OCI-LY1 (cell line): ENCODE measurements around the gene PLEKHH2.

Experiments used
- H2AFZ ChIP-seq: fragments of 200-600 bp; sonication (generic), shearing (Covaris generic); 2 replicates; pipeline ENCODE4 v1.6.0; 2014; ENCODE audit warnings: antibody characterized with exemption, mild to moderate bottlenecking, low read length
- H3F3A ChIP-seq: fragments of 200-600 bp; sonication (generic), shearing (Covaris generic); 2 replicates; pipeline ENCODE4 v1.6.0; 2014; ENCODE audit warnings: mild to moderate bottlenecking, antibody characterized with exemption, low read length, moderate library complexity; ENCODE audit not compliant: insufficient read depth
- H3K27ac ChIP-seq: fragments of 200-600 bp; sonication (generic); 2 replicates; pipeline ENCODE4 v1.5.1; 2014; ENCODE audit warnings: low read length, mixed run types, mild to moderate bottlenecking, low read depth; ENCODE audit not compliant: poor library complexity, severe bottlenecking
- H3K27me3 ChIP-seq: fragments of 200-600 bp; sonication (generic); 2 replicates; pipeline ENCODE4 v1.6.0; 2014; ENCODE audit warnings: antibody characterized with exemption, mild to moderate bottlenecking, low read length, moderate library complexity; ENCODE audit not compliant: insufficient read depth
- H3K36me3 ChIP-seq: fragments of 200-600 bp; sonication (generic); 2 replicates; pipeline ENCODE4 v1.6.1; 2014; ENCODE audit warnings: mild to moderate bottlenecking, antibody characterized with exemption, low read length, moderate library complexity, mixed read lengths; ENCODE audit not compliant: insufficient read depth
- H3K4me1 ChIP-seq: fragments of 200-600 bp; sonication (generic); 2 replicates; pipeline ENCODE4 v1.5.1; 2014; ENCODE audit warnings: mild to moderate bottlenecking, low read length, moderate library complexity; ENCODE audit not compliant: insufficient read depth, severe bottlenecking
- H3K4me2 ChIP-seq: fragments of 200-600 bp; sonication (generic), shearing (Covaris generic); 2 replicates; pipeline ENCODE4 v1.6.1; 2014; ENCODE audit warnings: low read length
- H3K4me3 ChIP-seq: fragments of 200-600 bp; sonication (generic); 2 replicates; pipeline ENCODE4 v1.5.1; 2014; ENCODE audit warnings: low read length, low read depth, mild to moderate bottlenecking, mixed read lengths; ENCODE audit not compliant: poor library complexity, severe bottlenecking
- H3K79me2 ChIP-seq: fragments of 200-600 bp; shearing (Covaris generic); 2 replicates; pipeline ENCODE4 v1.6.1; 2016; ENCODE audit warnings: mixed run types, low read length, mixed read lengths; ENCODE audit not compliant: insufficient read depth
- H3K9ac ChIP-seq: fragments of 200-600 bp; sonication (generic), shearing (Covaris generic); 2 replicates; pipeline ENCODE4 v1.6.1; 2014; ENCODE audit warnings: mild to moderate bottlenecking, low read length, mixed read lengths
- H3K9me2 ChIP-seq: fragments of 200-600 bp; sonication (generic), shearing (Covaris generic); 2 replicates; pipeline ENCODE4 v1.6.1; 2014; ENCODE audit warnings: low read depth, mild to moderate bottlenecking, low read length, mixed read lengths
- H3K9me3 ChIP-seq: fragments of 200-600 bp; shearing (Covaris generic); 2 replicates; pipeline ENCODE4 v1.6.1; 2014; ENCODE audit warnings: low read length, mixed read lengths
- H4K20me1 ChIP-seq: fragments of 200-600 bp; sonication (generic), shearing (Covaris generic); 2 replicates; pipeline ENCODE4 v1.6.0; 2016; ENCODE audit warnings: mild to moderate bottlenecking, low read length; ENCODE audit not compliant: insufficient read depth
- EZH2 ChIP-seq: fragments of 200-600 bp; sonication (generic), shearing (Covaris generic); IDR thresholded peaks from 2 replicates; pipeline ENCODE4 v1.8.0; 2017; ENCODE audit warnings: borderline replicate concordance, mixed run types, mild to moderate bottlenecking, antibody characterized with exemption, low read length, moderate library complexity, mixed read lengths
- TF ChIP-seq, protein P1 (sequence below): fragments of 200-600 bp; sonication (generic), shearing (Covaris generic); IDR thresholded peaks from 2 replicates; pipeline ENCODE4 v1.5.1; 2017; ENCODE audit warnings: mild to moderate bottlenecking, antibody characterized with exemption, low read length, moderate library complexity, mixed read lengths

PLEKHH2 gene

GRCh38 chr2:43701111-43701510 is 64.1 kb downstream of the PLEKHH2 start:
- Histone ChIP-seq H2AFZ (no peak overlapping the region), H3K27ac (no peak overlapping the region), H3K9me3 (no peaks in the 10 kb centered on the region), H3K9me2 (no peaks in the 10 kb centered on the region), H3K9ac (no peak overlapping the region), H3K4me2 (no peak overlapping the region), H3K79me2 (no peaks in the 10 kb centered on the region), H3F3A (no peaks in the 10 kb centered on the region), H3K27me3 (no peaks in the 10 kb centered on the region), H3K4me1 (no peaks in the 10 kb centered on the region), H4K20me1 (no peaks in the 10 kb centered on the region), H3K36me3 (no peaks in the 10 kb centered on the region), H3K4me3 (no peak overlapping the region)
- TF ChIP-seq, protein P1, sequence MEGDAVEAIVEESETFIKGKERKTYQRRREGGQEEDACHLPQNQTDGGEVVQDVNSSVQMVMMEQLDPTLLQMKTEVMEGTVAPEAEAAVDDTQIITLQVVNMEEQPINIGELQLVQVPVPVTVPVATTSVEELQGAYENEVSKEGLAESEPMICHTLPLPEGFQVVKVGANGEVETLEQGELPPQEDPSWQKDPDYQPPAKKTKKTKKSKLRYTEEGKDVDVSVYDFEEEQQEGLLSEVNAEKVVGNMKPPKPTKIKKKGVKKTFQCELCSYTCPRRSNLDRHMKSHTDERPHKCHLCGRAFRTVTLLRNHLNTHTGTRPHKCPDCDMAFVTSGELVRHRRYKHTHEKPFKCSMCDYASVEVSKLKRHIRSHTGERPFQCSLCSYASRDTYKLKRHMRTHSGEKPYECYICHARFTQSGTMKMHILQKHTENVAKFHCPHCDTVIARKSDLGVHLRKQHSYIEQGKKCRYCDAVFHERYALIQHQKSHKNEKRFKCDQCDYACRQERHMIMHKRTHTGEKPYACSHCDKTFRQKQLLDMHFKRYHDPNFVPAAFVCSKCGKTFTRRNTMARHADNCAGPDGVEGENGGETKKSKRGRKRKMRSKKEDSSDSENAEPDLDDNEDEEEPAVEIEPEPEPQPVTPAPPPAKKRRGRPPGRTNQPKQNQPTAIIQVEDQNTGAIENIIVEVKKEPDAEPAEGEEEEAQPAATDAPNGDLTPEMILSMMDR: no peak
- TF ChIP-seq EZH2: no peak

GRCh38 chr2:43707255-43708015 is 70.4 kb downstream of the PLEKHH2 start:
- no peaks in the 10 kb centered on the region for H4K20me1 ChIP-seq
- no peaks in the 10 kb centered on the region for H3K9me2 ChIP-seq
- no peaks in the 10 kb centered on the region for H3K79me2 ChIP-seq
- H3K4me2 ChIP-seq: no peak overlapping the region
- TF ChIP-seq EZH2: no peak
- TF ChIP-seq, protein P1: no peak
- H3K4me3 ChIP-seq: no peak overlapping the region
- H3F3A ChIP-seq: no peaks in the 10 kb centered on the region
- H3K36me3 ChIP-seq: no peaks in the 10 kb centered on the region
- H3K27me3 ChIP-seq: 0 out of 2 replicates have a peak, but pooled peaks cover 3% of the 10 kb centered on the region
- H3K27ac ChIP-seq: no peak overlapping the region
- no peaks in the 10 kb centered on the region for H3K4me1 ChIP-seq
- no peak overlapping the region for H3K9ac ChIP-seq
- no peak overlapping the region for H2AFZ ChIP-seq
- H3K9me3 ChIP-seq: no peaks in the 10 kb centered on the region

GRCh38 chr2:43708178-43708577 is 71.1 kb downstream of the PLEKHH2 start:
- no peaks in the 10 kb centered on the region for H3K9me3 ChIP-seq
- H3K4me3 ChIP-seq: no peak overlapping the region
- H4K20me1 ChIP-seq: no peaks in the 10 kb centered on the region
- H3K9ac ChIP-seq: no peak overlapping the region
- H3K9me2 ChIP-seq: no peaks in the 10 kb centered on the region
- no peak overlapping the region for H3K4me2 ChIP-seq
- H3K36me3 ChIP-seq: no peaks in the 10 kb centered on the region
- H3K27ac ChIP-seq: no peak overlapping the region
- no peaks in the 10 kb centered on the region for H3F3A ChIP-seq
- 0 out of 2 replicates have a peak, but pooled peaks cover 3% of the 10 kb centered on the region for H3K27me3 ChIP-seq
- TF ChIP-seq EZH2: no peak
- TF ChIP-seq, protein P1: no peak
- H3K79me2 ChIP-seq: no peaks in the 10 kb centered on the region
- H2AFZ ChIP-seq: no peak overlapping the region
- no peaks in the 10 kb centered on the region for H3K4me1 ChIP-seq
